H1 (cell line): ENCODE data around the gene DDN. TPM values are rescaled to one million over a fixed set of nuclear protein-coding genes. Genes with fewer than 3 reads are reported as not detected.
A peak's percentile ranks its signal among the peaks of the same experiment; 100 is the strongest.

Experiments
- ASH2L ChIP-seq: fragments of 200-600, 300-600 bp; sonication (generic); IDR thresholded peaks from one replicate; pipeline ENCODE4 v1.7.1; 2017; ENCODE audit warnings: low read length
- BACH1 ChIP-seq: IDR thresholded peaks from 2 replicates; pipeline ENCODE4 v1.6.1; 2012; ENCODE audit warnings: low read length, improper control_type of control experiment
- EP300 ChIP-seq, 2 experiments: IDR thresholded peaks; 1 replicate in 1 of 2; 2 replicates in 1 of 2; pipeline ENCODE4 v1.6.1; 2011 to 2012; ENCODE audit warnings: low read depth in 2 of 2, low read length in 2 of 2, mild to moderate bottlenecking in 2 of 2, borderline replicate concordance in 1 of 2, inconsistent platforms in 1 of 2, moderate library complexity in 1 of 2
- HDAC2 ChIP-seq, 2 experiments: fragments of 300-600 bp in 1 of 2; sonication (generic) in 1 of 2; IDR thresholded peaks; 2 replicates each; pipeline ENCODE4 v1.6.1; 2011 to 2012; ENCODE audit warnings: low read depth in 2 of 2, low read length in 2 of 2, mild to moderate bottlenecking in 2 of 2, moderate library complexity in 2 of 2, borderline replicate concordance in 1 of 2, inconsistent platforms in 1 of 2
- KDM1A ChIP-seq: fragments of 200-600, 300-600 bp; sonication (generic); IDR thresholded peaks from 2 replicates; pipeline ENCODE4 v1.7.1; 2016; ENCODE audit warnings: mild to moderate bottlenecking, low read length, borderline replicate concordance
- KDM4A ChIP-seq: IDR thresholded peaks from one replicate; pipeline ENCODE4 v1.7.1; 2012; ENCODE audit warnings: low read depth, mild to moderate bottlenecking, moderate library complexity, low read length, inconsistent platforms; ENCODE audit not compliant: severe bottlenecking
- KDM5A ChIP-seq: fragments of 200-600 bp; IDR thresholded peaks from 2 replicates; pipeline ENCODE4 v1.7.1; 2012; ENCODE audit warnings: mild to moderate bottlenecking, low read length, inconsistent platforms, mixed read lengths
- PHF8 ChIP-seq: fragments of 200-600 bp; sonication (generic); conservative IDR thresholded peaks from 2 replicates; pipeline ENCODE4 v1.7.1; 2012; ENCODE audit warnings: low read depth, mild to moderate bottlenecking, inconsistent platforms, low read length, moderate library complexity
- RAD21 ChIP-seq, 2 experiments: IDR thresholded peaks in 1 of 2; conservative IDR thresholded peaks in 1 of 2; 2 replicates each; pipeline ENCODE4 v1.6.1; 2011; ENCODE audit warnings: low read depth in 2 of 2, low read length in 2 of 2, improper control_type of control experiment in 1 of 2, inconsistent platforms in 1 of 2, mild to moderate bottlenecking in 1 of 2, moderate library complexity in 1 of 2
- RBBP5 ChIP-seq: IDR thresholded peaks from 2 replicates; pipeline ENCODE4 v1.7.1; 2012; ENCODE audit warnings: low read depth, mild to moderate bottlenecking, inconsistent platforms, low read length, moderate library complexity, borderline replicate concordance
- SP1 ChIP-seq: IDR thresholded peaks from 2 replicates; pipeline ENCODE4 v1.6.1; 2011; ENCODE audit warnings: low read depth, low read length
- SP2 ChIP-seq: IDR thresholded peaks from 2 replicates; pipeline ENCODE4 v1.6.1; 2012; ENCODE audit warnings: mild to moderate bottlenecking, low read length, inconsistent platforms
- SP4 ChIP-seq: IDR thresholded peaks from 2 replicates; pipeline ENCODE4 v1.6.1; 2012; ENCODE audit warnings: low read length, inconsistent platforms
- SUZ12 ChIP-seq: fragments of 200-600 bp; sonication (generic); IDR thresholded peaks from 2 replicates; pipeline ENCODE4 v1.6.1; 2012; ENCODE audit warnings: mild to moderate bottlenecking, inconsistent platforms, low read length, moderate library complexity, mixed read lengths
- TAF1 ChIP-seq: IDR thresholded peaks from 2 replicates; pipeline ENCODE4 v1.6.1; 2011; ENCODE audit warnings: mild to moderate bottlenecking, low read depth, low read length
- TBP ChIP-seq: IDR thresholded peaks from 2 replicates; pipeline ENCODE4 v1.6.1; 2011; ENCODE audit warnings: low read depth, low read length, improper control_type of control experiment
- TEAD4 ChIP-seq: IDR thresholded peaks from 2 replicates; pipeline ENCODE4 v1.6.1; 2012; ENCODE audit warnings: low read depth, low read length, inconsistent platforms, mixed read lengths
- polyA plus RNA-seq, 7 experiments: library from polyadenylated mRNA; depleted of rRNA in 3 of 7; stranded (reverse) in 5 of 7; unstranded in 2 of 7; fragments of >200 nt in 5 of 7; fragments of 200-250 nt in 2 of 7; gene quantifications; 1 replicate in 5 of 7; 2 replicates in 1 of 7; 4 replicates in 1 of 7; pipeline versions ENCODE4 v1.2.1 to v1.2.3, GENCODE V29; 2011 to 2013; ENCODE audit warnings: missing spikeins in 2 of 7, mixed read lengths in 2 of 7
- total RNA-seq: library from RNA; stranded (reverse); fragmentation: NEBNext Ultra II Directional; extraction: Animal tissue kit (Norgen Biotek cat#: 25700); gene quantifications from 2 replicates; pipeline ENCODE4 v1.2.1, GENCODE V29; 2021
- TF ChIP-seq, protein P1 (sequence below): IDR thresholded peaks from 2 replicates; pipeline ENCODE4 v1.6.1; 2011; ENCODE audit warnings: low read length, improper control_type of control experiment
- TF ChIP-seq, protein P2 (sequence below), 3 experiments: IDR thresholded peaks; 1 replicate in 2 of 3; 2 replicates in 1 of 3; pipeline versions ENCODE4 v1.5.1 to v1.6.1; 2011; ENCODE audit warnings: low read length in 3 of 3, mild to moderate bottlenecking in 3 of 3, inconsistent platforms in 2 of 3, low read depth in 1 of 3, moderate library complexity in 1 of 3; ENCODE audit not compliant: insufficient read depth in 1 of 3; ENCODE audit errors: control extremely low read depth in 1 of 3

Gene DDN
- total and polyA plus RNA-seq, 2 of the 8 experiments (the other 6 are each of a cell fraction or from before 2014, with no cell fraction given) = 0.14 to 0.30 TPM

DNA sequence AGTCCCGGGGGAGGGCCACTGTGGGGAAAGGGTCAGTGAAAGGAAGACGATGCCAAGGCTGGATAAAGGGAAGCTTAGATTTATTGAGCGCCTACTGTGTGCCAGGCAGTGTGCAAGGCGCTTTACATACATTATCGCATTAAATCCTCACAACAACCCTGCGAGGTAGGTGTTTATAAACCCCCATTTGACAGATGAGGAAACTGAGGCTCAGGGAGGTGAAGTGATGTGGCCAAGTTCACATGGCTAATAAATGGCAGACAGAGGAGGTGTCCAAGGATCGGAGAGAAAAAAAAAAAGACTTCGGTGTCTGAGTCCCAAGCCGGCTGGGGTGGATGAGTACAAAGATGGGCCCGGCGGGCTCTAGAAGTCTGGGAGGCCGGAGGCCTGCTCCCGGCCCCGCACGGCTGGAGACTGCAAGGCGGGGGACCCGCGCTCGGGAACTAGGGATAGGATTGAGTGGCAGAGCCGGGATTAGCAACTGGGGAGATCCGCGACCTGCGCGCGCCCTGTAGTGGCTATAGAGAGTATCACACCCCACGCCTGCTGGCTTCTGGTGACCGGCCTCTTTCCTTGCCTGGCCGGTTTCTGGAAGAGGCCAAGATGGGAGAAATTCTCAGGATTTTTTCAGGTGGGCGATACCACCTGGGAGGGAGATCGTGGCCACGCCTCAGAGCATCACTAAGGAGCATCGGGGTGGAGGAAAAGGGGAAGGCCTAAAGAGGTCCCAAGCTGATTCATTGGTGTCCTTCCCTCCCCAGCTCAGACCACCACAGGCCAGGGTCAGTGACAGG is 3.9 kb downstream of the DDN start (continued):
- TF ChIP-seq SUZ12 (peak; percentile 27; the same call in 1 of the 2 replicates), BACH1 (peak; percentile 78), SP4 (no peak), KDM1A (peak; percentile 96), SP1 (peak; percentile 50; the same call in 1 of the 2 replicates), ASH2L (no peak), RAD21 (IDR thresholded peaks at IDR 0.05 in 1 of 2, conservative IDR thresholded peaks at IDR 0.05 in 1 of 2; ENCODE audit: low read depth in 2 of 2, low read length in 2 of 2) (peak; percentile 80 to 83), KDM4A (no peak), SP2 (no peak), TAF1 (peak; percentile 62), EP300 (IDR thresholded peaks at IDR 0.05; ENCODE audit: borderline replicate concordance in 1 of 2, low read depth in 2 of 2, low read length in 2 of 2) (peak in 1 of 2 experiments; percentile 47; a peak in 1 of 3 replicates), TBP (peak; percentile 33; the same call in 1 of the 2 replicates), TEAD4 (peak; percentile 48), HDAC2 (IDR thresholded peaks at IDR 0.05; ENCODE audit: borderline replicate concordance in 1 of 2, low read depth in 2 of 2, low read length in 2 of 2) (peak in 1 of 2 experiments; percentile 66; a peak in 1 of 4 replicates), RBBP5 (no peak), KDM5A (no peak), PHF8 (no peak)
- TF ChIP-seq, protein P1, sequence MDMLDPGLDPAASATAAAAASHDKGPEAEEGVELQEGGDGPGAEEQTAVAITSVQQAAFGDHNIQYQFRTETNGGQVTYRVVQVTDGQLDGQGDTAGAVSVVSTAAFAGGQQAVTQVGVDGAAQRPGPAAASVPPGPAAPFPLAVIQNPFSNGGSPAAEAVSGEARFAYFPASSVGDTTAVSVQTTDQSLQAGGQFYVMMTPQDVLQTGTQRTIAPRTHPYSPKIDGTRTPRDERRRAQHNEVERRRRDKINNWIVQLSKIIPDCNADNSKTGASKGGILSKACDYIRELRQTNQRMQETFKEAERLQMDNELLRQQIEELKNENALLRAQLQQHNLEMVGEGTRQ = no peak
- TF ChIP-seq, protein P2, sequence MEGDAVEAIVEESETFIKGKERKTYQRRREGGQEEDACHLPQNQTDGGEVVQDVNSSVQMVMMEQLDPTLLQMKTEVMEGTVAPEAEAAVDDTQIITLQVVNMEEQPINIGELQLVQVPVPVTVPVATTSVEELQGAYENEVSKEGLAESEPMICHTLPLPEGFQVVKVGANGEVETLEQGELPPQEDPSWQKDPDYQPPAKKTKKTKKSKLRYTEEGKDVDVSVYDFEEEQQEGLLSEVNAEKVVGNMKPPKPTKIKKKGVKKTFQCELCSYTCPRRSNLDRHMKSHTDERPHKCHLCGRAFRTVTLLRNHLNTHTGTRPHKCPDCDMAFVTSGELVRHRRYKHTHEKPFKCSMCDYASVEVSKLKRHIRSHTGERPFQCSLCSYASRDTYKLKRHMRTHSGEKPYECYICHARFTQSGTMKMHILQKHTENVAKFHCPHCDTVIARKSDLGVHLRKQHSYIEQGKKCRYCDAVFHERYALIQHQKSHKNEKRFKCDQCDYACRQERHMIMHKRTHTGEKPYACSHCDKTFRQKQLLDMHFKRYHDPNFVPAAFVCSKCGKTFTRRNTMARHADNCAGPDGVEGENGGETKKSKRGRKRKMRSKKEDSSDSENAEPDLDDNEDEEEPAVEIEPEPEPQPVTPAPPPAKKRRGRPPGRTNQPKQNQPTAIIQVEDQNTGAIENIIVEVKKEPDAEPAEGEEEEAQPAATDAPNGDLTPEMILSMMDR (IDR thresholded peaks at IDR 0.05; ENCODE audit: control extremely low read depth in 1 of 3, insufficient read depth in 1 of 3, low read depth in 1 of 3, low read length in 3 of 3) = peak; percentile 74 to 91 (median 76)
